ENCODE data around the gene IFNA5.

The IFNA5 gene

GRCh38 chr9:21281275-21281674, 23.8 kb downstream of the IFNA5 start:
- no peak for DNase-seq (ENCODE audit: low read depth)
- TF ChIP-seq CTCF (IDR thresholded peaks at IDR 0.05; ENCODE audit: control insufficient read depth, insufficient read depth, low read depth, low read length, missing control alignments) = no peak
- no peak overlapping the region for H3K4me3 ChIP-seq (ENCODE audit: control insufficient read depth, low read depth, low read length)

GRCh38 chr9:21268347-21268657, 36.8 kb downstream of the IFNA5 start:
- TF ChIP-seq CTCF (IDR thresholded peaks at IDR 0.05; ENCODE audit: control insufficient read depth, insufficient read depth, low read depth, low read length, missing control alignments) = no peak
- DNase-seq (ENCODE audit: low read depth) = no peak
- H3K4me3 ChIP-seq (ENCODE audit: control insufficient read depth, low read depth, low read length) = no peak overlapping the region

DNA sequence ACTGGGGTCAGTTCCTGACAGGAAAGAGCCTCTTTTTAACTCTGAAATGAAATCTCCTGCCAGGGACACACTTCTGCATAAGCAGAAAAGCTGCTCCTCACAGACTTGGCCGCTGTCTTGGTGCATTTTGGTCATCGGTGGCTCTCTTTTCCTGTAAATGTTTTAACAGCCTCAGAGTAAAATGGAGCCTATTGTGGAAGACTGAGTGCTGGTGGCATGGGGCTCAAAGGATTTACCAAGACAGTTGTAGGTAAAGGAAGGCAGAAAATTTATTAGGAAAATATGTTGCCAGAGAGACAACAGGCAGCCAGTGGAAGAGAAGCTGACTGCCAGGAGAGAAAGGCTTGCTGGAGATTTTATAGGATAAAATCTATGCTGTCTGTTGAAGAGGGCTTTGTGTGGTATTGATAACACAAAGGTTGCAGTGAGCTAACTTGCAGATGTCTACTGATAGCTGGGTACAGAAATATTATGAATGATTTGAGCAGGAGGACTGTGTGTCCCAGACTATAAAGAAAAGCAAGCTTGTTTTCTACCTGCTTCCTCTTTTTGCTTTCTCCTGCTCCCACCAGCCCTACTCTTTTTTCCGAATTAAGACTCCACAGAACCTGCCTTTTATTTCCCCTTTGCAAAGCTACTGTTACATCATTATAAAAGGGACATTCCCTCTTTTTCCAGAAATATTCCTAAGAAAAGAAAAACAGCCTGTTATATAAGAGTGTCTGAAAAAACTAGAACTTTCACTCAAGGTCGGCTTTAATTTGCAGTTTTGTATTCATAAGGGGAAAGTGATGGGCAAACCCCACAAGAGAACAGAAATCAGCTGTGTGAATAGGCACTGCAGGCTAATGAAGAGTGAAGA, 37.4 kb downstream of the IFNA5 start:
- no peak for TF ChIP-seq CTCF (IDR thresholded peaks at IDR 0.05; ENCODE audit: control insufficient read depth, insufficient read depth, low read depth, low read length, missing control alignments)
- DNase-seq (ENCODE audit: low read depth) = no peak
- H3K4me3 ChIP-seq (ENCODE audit: control insufficient read depth, low read depth, low read length) = no peak overlapping the region

- no peak overlapping the region for H3K4me3 ChIP-seq (ENCODE audit: control insufficient read depth, low read depth, low read length)
- DNase-seq (ENCODE audit: low read depth) = no peak
- TF ChIP-seq CTCF (IDR thresholded peaks at IDR 0.05; ENCODE audit: control insufficient read depth, insufficient read depth, low read depth, low read length, missing control alignments) = no peak
Measured at GRCh38 chr9:21266733-21267484, 38.2 kb downstream of the IFNA5 start.

DNA sequence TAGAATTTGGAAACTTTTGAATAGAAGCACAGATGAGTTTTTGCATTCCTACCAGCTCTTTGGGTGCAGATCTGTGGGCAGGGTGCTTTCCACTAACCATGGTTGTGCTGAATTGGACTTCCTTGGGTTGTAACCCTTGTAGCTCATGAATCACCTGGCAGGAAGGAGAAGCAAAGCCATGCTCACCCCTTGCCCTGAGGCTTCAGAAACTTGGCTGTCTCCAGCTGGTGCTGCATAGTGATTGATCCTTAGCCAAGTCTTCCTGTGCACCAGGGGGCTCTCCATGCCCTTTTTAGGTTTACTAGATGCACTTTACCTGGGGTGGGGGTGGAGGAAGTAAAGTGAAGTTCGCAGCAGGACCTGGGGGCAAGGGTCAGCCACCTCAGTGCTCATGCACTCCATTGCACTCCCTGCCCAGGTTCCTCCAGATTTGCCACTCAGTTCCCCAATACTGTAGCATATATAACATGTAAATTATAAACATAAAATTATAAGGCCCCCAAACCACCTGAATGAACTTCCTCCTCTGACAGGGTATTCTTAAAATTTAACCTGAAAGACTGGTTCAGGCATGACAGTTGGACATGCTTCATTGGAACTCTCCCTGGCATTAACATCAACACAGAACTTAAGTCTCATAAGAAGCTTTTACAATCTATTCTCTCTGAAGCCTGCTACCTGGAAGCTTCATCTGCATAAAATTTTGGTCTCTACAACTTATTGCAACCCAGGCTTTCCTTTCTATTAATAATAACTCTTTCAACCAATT, 39.5 kb downstream of the IFNA5 start:
- H3K4me3 ChIP-seq (ENCODE audit: control insufficient read depth, low read depth, low read length) = no peak overlapping the region
- no peak for TF ChIP-seq CTCF (IDR thresholded peaks at IDR 0.05; ENCODE audit: control insufficient read depth, insufficient read depth, low read depth, low read length, missing control alignments)
- no peak for DNase-seq (ENCODE audit: low read depth)

- DNase-seq (ENCODE audit: low read depth) = no peak
- H3K4me3 ChIP-seq (ENCODE audit: control insufficient read depth, low read depth, low read length) = no peak overlapping the region
- no peak for TF ChIP-seq CTCF (IDR thresholded peaks at IDR 0.05; ENCODE audit: control insufficient read depth, insufficient read depth, low read depth, low read length, missing control alignments)
Measured at GRCh38 chr9:21255538-21256212, 49.4 kb downstream of the IFNA5 start.
